Measurements from ENCODE around the gene HGF.

HGF gene

GRCh38 chr7:81682873-81683272 lies 87.0 kb downstream of the HGF start:
- DNase-seq (ENCODE audit: low read depth in 3 of 3): no peak

GRCh38 chr7:81680120-81680519 lies 89.7 kb downstream of the HGF start:
- no peak for DNase-seq (ENCODE audit: low read depth in 3 of 3)

- DNase-seq (ENCODE audit: low read depth in 3 of 3): no peak
Measured at GRCh38 chr7:81676813-81677212, 93.0 kb downstream of the HGF start.

DNA sequence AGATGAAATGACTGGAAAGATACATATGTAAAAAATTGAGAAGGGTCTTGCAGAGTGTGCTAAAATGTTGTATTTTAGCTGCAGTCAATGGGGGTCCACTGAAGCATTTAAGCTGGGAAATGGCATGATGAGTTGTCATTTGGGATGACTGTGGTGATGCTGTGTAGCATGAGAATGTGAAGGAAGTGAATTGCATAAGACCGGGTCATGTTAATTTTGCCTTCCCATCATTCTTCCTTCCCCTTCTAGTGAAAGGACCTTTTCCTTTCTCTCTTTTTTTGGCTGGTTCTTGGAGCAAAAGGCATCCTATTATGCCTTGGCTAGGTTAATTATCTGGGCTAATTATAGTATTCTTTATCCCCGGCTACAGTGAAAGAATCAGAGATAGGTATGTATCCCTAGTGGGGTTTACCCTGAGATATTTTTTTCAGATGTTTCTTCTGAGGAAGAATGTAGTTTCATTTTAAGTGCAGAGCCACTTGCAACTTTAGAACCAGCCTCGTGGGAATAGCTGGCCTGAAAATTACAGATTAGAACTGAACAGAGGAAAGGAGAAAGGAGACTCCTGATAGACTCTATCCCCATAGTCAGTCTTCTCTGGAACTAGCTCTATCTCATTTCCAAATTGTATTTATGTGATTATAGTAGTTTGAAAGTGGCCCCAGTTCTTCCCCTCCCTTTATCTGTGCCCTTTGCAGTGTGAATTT lies 93.6 kb downstream of the HGF start:
- DNase-seq (ENCODE audit: low read depth in 3 of 3): no peak

DNA sequence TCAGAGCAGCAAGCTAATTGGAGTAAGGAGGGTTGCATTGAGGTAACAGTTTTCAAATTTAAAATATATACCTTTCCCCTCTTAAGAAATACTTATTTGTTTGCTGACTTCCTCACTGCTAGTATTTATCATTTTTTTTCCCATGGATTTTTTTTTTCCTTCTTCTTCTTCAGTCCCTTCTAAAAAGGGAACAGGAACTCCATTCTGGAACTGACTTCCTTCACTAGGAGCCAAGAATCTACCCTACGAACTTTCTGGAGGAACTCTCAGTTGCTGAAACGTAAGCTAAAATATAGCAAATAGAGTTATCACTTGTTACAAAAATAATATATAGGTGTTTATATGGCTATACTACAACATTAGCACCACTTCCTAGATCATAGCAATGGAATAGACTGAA lies 95.4 kb downstream of the HGF start:
- no peak for DNase-seq (ENCODE audit: low read depth in 3 of 3)

DNA sequence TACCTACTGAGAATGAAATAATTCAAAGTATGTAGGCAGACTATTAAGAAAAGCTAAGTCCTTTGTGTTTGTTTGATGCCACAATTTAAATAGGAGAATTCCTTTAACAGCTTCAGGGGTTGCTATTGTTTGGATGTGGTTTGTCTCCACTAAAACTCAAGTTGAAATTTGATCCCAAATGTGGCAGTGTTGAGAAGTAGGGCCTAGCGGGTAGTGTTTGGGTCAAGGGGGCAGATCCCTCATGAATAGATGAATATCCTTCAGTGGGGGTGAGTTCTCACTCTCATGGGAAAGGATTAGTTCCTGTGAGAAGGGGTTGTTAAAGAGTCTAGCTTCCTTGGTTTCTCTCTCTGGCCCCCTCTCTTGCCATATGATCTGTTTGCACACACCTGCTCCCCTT lies 97.0 kb downstream of the HGF start:
- DNase-seq (ENCODE audit: low read depth in 3 of 3): no peak

DNA sequence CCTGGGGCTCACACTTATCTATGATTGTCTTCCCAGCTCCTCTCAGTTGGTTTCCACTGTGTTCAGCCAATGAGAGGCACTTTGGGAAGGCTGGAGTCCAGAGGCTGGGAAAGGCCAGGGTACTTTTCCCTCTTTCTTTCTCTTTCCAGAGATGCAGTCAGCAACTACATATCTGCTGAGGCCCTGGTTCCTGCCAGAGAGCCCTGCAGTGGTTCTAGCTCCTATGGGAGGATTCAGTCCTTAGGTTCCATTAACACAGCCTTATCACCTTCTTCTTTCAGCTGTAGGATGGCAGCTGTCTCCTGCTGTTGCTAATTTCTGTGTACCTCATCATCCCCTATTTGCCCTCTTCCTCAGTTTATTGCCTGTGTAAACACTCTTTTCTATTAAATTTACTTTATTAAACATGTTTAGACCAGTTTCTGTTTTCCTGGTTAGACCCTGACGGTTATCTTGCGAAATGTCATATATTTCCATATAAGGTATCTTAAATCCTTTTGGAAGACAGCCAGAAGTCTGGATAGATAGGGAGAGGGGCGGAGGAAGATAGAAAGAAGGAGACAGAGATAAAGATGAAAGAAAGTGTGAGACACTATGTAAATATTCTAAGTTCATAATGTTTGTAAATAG lies 100.3 kb downstream of the HGF start:
- no peak for DNase-seq (ENCODE audit: low read depth in 3 of 3)

DNA sequence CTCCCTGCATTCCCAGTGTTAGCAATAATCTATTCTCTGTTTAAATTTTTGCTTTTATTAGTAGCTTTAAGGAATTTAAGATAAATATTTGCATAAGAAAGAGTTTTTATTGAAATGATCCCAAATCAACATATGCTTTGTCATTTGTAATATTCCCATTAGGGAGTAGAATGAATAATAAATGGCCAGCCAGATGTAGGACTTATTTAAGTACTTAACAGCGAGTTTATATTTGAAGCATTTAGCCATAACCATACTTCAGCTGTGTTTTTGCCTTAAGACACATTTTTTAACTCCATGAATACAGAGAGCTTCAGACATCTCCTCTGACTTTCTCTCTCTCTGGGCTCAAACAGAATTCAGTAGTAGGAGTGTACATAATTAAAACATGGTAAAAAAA lies 103.6 kb downstream of the HGF start:
- DNase-seq (ENCODE audit: low read depth in 3 of 3): no peak

- no peak for DNase-seq (ENCODE audit: low read depth in 3 of 3)
Measured at GRCh38 chr7:81665236-81665635, 104.6 kb downstream of the HGF start.

- no peak for DNase-seq (ENCODE audit: low read depth in 3 of 3)
Measured at GRCh38 chr7:81664304-81664703, 105.5 kb downstream of the HGF start.

GRCh38 chr7:81662531-81662930 lies 107.3 kb downstream of the HGF start:
- DNase-seq (ENCODE audit: low read depth in 3 of 3): no peak

GRCh38 chr7:81659697-81660395 lies 110.0 kb downstream of the HGF start:
- no peak for DNase-seq (ENCODE audit: low read depth in 3 of 3)

- no peak for DNase-seq (ENCODE audit: low read depth in 3 of 3)
Measured at GRCh38 chr7:81657551-81657950, 112.3 kb downstream of the HGF start.

GRCh38 chr7:81655271-81655670 lies 114.6 kb downstream of the HGF start:
- no peak for DNase-seq (ENCODE audit: low read depth in 3 of 3)

GRCh38 chr7:81652225-81652624 lies 117.6 kb downstream of the HGF start:
- DNase-seq (ENCODE audit: low read depth in 3 of 3): no peak
